ENCODE data around the gene KLHL15. TPM values are rescaled to one million over a fixed set of nuclear protein-coding genes. Genes with fewer than 3 reads are reported as not detected.

KLHL15 gene
- polyA plus RNA-seq, 1 of the 3 experiments (the other 2 are of a cell fraction): 2.4 TPM

- DNase-seq: no peak
- no peak overlapping the region for H3K4me2 ChIP-seq
- 41% methylated on average over 3 of the region's 3 CpGs for WGBS (ENCODE audit: low lambda C conversion rate)
- POLR2A ChIA-PET: interaction anchor here (0.7 kb wide), 1 partner anchor 15 kb away, joined by 3 read pairs; no protein-coding TSS in a partner anchor
- H3K79me2 ChIP-seq (ENCODE audit: insufficient read depth): peaks cover 90% of the 10 kb centered on the region
- no peak overlapping the region for H2AFZ ChIP-seq (ENCODE audit: low read depth)
- H3K9ac ChIP-seq: no peak overlapping the region
- H3K36me3 ChIP-seq (replicated peaks in 1 of 2; ENCODE audit: control insufficient read depth in 1 of 2, insufficient read depth in 2 of 2, low read length in 1 of 2): no peaks in the 10 kb centered on the region
- H3K27ac ChIP-seq (ENCODE audit: low read depth in 2 of 2, low read length in 1 of 2): no peak overlapping the region
- no peaks in the 10 kb centered on the region for H3K9me2 ChIP-seq
- TF ChIP-seq RFX5 (IDR thresholded peaks at IDR 0.05; ENCODE audit: low read length) (no peak), RAD21 (IDR thresholded peaks at IDR 0.05; ENCODE audit: low read length) (no peak), TAF1 (IDR thresholded peaks at IDR 0.05; ENCODE audit: borderline replicate concordance, low read depth, low read length) (no peak), EP300 (IDR thresholded peaks at IDR 0.05; ENCODE audit: borderline replicate concordance in 1 of 2, low read depth in 1 of 2, low read length in 1 of 2) (no peak), IRF3 (IDR thresholded peaks at IDR 0.05; ENCODE audit: low read depth, low read length) (no peak), ELF1 (IDR thresholded peaks at IDR 0.05) (no peak), GATA2 (CRISPR knock-in tag; IDR thresholded peaks at IDR 0.05) (no peak), REST (IDR thresholded peaks at IDR 0.05; ENCODE audit: low read depth, low read length) (no peak), FOXJ3 (CRISPR knock-in tag; IDR thresholded peaks at IDR 0.05) (no peak), FOSL2 (IDR thresholded peaks at IDR 0.05; ENCODE audit: borderline replicate concordance, low read depth) (no peak), CHD2 (IDR thresholded peaks at IDR 0.05; ENCODE audit: low read length, partially characterized antibody) (no peak), RXRA (IDR thresholded peaks at IDR 0.05; ENCODE audit: borderline replicate concordance, low read depth) (no peak), JUND (IDR thresholded peaks at IDR 0.05) (no peak), POLR2AphosphoS5 (IDR thresholded peaks at IDR 0.05; ENCODE audit: low read depth, low read length) (no peak), GABPA (IDR thresholded peaks at IDR 0.05; ENCODE audit: low read depth) (no peak), SMC3 (IDR thresholded peaks at IDR 0.05; ENCODE audit: low read depth, low read length) (no peak)
- CTCF ChIA-PET: interaction anchor here (0.7 to 1.1 kb wide), 2 partner anchors 28 to 327 kb away, joined by 3 to 4 read pairs; no protein-coding TSS in a partner anchor
- H3K4me1 ChIP-seq (ENCODE audit: control insufficient read depth in 1 of 2, insufficient read depth in 2 of 2, low read depth in 1 of 2, low read length in 1 of 2): no peaks in the 10 kb centered on the region; a peak in 1 of 4 replicates
- H3K9me3 ChIP-seq: no peaks in the 10 kb centered on the region
- no peaks in the 10 kb centered on the region for H4K20me1 ChIP-seq (ENCODE audit: insufficient read depth)
- H3F3A ChIP-seq (replicated peaks; ENCODE audit: insufficient read depth): peaks cover 10% of the 10 kb centered on the region
- H3K27me3 ChIP-seq (ENCODE audit: insufficient read depth): no peaks in the 10 kb centered on the region; the same call in 1 of the 2 replicates
- H3K4me3 ChIP-seq (ENCODE audit: low read depth in 2 of 2, low read length in 1 of 2): no peak overlapping the region
Observed at GRCh38 chrX:24020306-24020876, 6.6 kb downstream of the KLHL15 start.
